Erythroblast (primary cell): ENCODE measurements around the gene KCTD15.

Experiments used
- DNase-seq, 2 experiments: peaks; one replicate each; lab custom pipeline; 2025; lab: John Stamatoyannopoulos, UW
- GATA1 ChIP-seq: IDR thresholded peaks from 2 replicates; pipeline ENCODE4 v1.6.1; 2011; ENCODE audit warnings: low read depth, mild to moderate bottlenecking, control low read depth, low read length, moderate library complexity
- POLR2A ChIP-seq: IDR thresholded peaks from 2 replicates; pipeline ENCODE4 v1.6.1; 2011; ENCODE audit warnings: mild to moderate bottlenecking, low read length

KCTD15 gene, protein sequence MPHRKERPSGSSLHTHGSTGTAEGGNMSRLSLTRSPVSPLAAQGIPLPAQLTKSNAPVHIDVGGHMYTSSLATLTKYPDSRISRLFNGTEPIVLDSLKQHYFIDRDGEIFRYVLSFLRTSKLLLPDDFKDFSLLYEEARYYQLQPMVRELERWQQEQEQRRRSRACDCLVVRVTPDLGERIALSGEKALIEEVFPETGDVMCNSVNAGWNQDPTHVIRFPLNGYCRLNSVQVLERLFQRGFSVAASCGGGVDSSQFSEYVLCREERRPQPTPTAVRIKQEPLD

DNA sequence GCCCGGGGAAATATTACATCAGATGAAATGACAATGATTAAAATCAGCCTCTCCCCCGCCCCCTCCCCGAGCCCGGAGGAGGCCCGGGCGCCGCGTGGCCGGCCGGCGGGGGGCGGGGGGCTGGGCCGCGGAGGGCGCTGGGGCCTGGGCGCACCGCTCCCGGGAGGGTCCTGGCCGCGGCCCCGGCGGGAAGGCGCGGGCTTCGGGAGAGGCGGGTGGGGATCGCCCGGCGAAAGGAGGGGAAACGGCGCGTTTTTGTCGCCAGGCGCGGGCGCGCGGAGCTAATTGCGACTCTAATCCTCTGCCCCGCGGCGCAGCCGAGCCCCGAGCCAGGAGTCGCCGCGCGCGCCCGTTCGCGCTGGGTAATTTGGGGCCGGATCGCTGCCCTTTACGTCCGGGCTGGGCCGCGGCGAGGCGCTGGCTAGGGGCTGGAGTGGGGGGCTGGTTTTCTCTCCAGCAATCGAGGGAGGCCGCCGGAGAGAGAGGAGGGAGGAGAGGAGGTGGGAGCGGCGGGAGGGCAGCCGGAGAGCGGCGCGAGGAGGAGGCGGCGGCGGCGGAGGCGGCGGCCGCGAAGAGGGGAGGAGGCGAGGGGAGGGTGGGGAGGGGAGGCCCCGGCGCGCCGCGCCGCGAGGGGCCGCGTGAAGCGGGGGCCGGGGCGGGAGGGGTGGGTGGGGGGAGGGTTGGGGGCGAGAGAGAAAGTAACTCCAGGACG is at the start of gene KCTD15:
Gene KCTD15 (plus strand): TSS at position 707 of the 712 bp plus-strand sequence. CDS start 3,585 bp downstream, outside the sequence.
- TF ChIP-seq GATA1 (no peak), POLR2A (no peak)
- DNase-seq = peak; percentile 72 to 77

DNA sequence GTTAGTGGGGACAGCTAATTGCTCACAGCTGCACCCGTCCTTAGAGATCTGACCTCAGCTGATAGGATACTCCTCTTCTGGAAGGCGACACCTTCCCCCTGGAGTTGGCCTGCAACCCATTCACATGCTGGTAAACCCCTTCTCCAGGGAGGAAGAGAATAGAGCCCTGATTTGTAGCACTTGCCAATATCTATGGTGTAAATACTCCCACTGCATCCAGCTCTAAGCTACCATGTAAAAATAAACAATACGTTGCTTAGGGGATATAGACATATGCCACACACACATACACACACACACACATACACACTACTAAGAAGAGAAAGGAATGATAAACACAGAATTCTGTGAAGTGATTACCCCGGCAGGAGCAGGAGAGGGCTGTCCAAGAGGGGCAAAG is 49.4 kb upstream of the KCTD15 start:
- DNase-seq = no peak
- no peak for TF ChIP-seq POLR2A
- TF ChIP-seq GATA1 = no peak

DNA sequence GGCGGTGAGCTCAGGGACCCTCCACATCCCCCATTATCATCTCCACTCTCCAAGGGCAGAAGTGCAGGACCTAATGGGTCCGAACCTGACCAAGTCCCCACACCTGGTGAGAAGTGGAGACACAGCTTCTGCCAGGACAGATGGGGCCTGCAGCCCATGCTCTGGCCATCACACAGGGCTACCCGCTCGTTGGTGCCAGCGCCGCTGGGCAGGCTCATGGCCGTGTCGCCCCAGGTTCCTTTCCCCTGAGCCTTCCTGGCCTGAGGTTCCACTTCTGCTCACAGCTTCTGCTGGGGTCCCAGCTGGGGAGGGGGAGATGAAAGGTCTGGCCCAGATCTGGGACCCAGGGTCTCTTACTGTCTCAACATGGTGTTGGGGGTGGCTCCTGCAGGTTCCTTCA is 48.4 kb upstream of the KCTD15 start:
- TF ChIP-seq POLR2A = no peak
- no peak for TF ChIP-seq GATA1
- no peak for DNase-seq

DNA sequence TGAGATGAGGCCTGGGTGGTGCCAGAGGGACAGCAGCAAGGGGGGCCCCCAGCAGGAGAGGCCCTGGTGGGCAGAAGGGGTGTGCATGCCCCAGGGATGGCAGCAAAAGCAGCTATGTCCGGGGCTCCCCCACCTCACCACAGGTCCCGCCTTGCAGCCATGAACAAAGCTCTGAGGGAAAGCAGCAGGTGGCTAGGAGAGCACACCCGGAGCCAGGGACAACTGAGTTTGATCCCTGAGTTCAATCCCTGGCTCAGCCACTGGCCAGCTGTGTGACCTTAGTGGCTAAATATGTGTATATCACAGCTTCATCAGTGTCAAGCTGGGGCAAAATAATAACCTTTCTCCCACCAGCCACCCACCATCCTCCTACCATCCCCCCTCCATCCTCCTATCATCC is 47.7 kb upstream of the KCTD15 start:
- no peak for DNase-seq
- TF ChIP-seq GATA1 (no peak), POLR2A (no peak)

DNA sequence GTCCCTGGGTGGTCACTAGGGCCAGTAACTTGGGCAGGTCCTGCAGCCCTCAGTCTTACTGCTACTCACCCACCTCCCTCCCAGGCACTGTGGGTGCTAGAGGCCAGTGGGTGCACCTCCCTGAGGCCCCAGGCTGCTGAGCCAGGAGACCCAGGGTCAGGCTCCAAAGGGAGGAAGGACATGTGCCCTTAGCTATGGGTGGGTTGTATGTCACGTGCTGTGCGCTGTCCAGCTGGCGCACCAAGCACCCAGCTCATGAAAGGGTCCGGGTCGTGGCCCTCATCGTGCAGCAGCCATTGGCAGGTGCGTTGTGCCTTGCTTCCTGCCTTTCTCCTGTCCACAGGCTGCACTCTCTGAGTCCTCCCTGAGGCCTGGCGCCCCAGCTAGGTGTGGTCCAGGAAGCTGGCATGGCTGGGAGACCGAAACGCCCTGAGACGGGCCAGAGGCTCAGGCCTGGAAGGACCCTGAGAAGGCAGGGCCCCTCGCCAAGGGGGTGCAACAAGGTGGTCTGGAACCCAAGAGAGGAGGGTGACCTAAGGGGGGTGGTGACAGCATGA is 47.0 kb upstream of the KCTD15 start:
- TF ChIP-seq GATA1 = no peak
- no peak for TF ChIP-seq POLR2A
- no peak for DNase-seq

DNA sequence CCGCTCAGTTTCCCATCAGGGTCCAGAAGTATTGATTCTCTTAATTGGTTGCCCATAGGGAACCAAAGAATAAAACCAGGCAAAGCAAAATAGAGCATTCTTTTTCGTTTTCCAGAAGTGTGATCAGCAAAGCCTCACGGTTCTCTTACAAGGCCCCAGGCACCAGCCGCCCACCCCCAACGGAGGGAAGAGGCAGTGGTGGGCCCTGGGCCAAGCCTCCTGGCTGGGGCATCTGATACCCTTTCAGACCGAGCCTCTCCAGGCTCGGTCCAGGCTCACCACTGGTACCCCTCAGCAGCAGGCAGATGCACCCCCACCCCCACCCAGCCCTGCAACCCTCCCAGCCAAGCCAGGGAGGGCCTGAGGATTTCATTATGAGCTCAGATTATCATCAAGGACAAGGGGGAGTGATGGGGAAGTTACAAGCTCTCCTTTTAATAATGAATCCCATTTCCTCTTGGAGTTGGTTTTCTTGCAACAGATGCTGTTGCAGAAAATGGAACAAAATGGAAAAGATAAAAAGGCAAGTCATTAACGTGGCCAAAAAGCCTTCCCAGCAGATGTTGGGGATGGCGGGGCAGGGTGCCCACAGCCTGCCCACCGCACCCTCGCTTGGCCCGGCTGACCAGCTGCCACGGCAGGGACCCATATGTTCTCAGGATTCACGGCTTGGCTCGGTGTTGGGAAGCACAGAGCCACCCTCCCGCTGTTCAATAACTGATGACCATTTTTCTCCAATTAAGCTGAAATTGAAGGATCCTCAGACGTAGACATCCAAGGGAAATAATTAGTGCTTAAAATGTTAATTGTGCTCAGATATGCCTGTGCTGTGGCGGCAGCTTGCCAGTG is 45.9 kb upstream of the KCTD15 start:
- TF ChIP-seq GATA1 (no peak), POLR2A (no peak)
- DNase-seq = no peak

DNA sequence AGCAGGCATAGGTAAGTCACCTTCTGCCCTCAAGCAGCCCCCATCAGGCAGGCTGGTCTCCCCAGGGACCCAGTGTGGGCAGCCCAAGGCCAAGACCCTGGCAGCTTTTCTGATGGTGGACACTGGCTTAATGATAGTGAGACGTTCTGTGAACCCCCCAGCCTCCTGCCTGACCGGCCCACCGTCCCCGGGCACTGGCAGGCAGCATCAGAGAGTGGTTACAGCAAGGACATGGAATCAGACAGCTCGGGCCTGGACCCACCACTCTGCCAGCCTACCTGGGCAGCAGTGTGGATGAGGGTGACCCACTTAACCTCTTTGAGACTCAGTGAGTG is 45.3 kb upstream of the KCTD15 start:
- TF ChIP-seq GATA1 = no peak
- no peak for TF ChIP-seq POLR2A
- DNase-seq = no peak

DNA sequence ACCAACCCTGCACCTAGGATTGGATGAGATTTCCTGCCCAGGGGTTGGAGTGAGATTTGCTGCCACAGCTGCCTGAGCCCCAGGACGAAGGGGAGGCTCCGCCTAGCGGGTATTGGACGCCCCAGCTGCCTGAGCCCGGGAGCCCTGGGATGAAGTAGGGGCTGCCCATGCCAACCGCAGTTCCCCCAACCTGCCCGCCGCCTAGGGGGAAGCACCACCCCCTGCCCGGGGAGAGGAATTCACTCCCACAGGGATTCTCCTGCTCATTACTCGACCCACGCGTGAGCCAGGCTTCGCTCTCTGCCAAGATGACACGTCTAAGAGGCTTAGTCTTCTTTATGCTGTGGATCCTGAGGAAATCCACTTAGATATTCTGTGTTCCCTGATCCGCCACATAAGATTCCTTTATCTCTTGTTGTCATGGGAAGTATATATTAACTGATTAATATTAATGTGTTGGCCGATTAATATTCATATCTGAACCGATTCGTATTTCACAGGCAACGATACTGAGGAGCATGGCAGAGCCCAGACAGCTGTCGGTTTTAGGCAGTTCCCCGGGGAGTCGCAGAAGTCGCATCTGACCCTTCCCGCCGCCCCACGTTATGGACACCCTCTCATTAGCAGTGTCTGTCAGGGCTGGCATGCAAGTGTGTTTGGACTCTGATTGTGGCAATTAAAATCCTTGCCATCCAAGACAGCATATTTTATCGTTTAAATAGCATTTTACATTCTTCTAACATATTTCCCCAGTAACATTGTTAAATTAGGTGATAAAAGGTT is 44.5 kb upstream of the KCTD15 start:
- TF ChIP-seq GATA1 = no peak
- TF ChIP-seq POLR2A = no peak
- DNase-seq = no peak

DNA sequence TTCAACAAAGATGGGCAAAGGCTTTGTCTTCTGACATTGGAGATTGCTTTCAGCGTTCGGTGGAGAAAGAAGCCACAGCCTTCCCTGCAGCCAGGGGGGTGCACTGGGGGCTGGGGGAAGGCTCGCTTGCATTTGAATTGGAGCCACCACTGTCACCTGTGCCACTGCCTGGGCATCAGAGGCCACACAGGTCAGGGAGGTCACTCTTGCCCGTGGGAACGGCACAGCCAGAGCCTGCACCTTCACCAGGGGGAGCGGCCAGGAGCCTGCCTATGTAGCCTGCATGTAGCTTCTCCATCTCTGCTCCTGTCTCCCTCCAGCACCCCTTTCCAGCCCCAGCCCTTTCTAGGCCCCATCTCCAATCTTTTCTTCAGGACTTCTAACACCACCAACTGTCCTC is 43.7 kb upstream of the KCTD15 start:
- no peak for TF ChIP-seq GATA1
- TF ChIP-seq POLR2A = no peak
- DNase-seq = no peak

DNA sequence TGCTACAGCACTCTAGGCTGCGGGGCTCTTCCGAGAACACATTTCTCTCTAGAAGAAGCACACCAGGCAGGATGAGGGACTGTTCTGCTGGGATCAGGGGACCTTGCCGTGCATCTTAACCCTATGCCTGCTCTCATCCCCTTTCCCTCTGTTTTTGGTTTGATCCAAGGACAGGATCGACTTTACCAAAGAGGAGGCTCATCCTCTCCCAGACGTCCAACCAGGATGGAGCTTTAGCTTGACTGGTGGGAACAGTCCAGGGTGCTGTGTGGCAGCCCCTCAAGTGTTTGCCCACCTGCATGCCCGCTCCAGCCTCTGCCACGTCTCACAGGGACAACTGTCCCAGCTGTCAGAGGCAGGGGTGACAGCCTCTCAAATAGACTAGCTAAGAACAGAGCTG is 42.3 kb upstream of the KCTD15 start:
- DNase-seq = no peak
- TF ChIP-seq POLR2A (no peak), GATA1 (no peak)

DNA sequence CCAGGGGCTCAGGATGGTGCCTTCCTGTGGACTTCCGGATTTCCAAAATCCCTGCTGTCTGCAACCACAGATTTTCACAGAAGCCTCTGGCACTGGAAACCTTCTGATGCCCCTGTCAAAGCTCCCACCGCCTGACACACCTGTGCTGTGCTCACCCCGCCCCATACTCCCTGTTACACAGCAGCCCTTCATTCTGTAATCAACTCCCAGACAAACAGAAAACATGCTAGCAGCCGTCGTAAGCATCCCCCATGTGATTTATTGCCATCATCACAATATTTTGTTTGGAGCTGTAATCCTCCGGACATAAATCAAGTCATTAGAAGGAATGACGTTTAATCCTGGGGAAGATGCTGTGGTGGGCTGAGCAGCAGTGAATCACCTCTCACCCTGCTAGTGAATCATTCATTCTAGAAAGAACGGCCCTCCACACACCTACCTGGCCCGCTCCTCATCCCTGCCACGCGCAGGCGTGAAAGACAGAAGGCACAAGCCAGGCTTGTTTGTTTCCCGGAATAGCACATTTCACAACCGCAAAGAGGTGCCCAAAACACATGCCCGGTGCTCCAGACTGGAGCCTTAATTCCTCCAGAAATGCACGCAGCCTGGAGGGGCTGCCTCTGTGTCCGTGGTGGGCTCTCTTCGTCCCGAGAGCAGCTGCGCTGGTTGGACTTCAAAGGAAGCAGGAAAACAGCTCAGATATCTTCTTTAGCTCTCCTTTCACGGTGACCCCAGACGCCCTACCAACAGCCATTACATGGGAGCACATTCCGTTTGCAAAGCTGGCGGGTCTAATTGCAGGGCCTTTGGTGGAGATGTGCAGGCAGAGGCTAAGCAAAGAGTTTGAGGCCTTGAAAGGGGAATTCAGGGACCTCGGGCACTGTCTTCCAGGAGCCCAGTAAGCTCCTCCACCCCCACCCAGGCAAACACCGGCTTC is 41.3 kb upstream of the KCTD15 start:
- TF ChIP-seq GATA1 (no peak), POLR2A (no peak)
- DNase-seq = no peak

DNA sequence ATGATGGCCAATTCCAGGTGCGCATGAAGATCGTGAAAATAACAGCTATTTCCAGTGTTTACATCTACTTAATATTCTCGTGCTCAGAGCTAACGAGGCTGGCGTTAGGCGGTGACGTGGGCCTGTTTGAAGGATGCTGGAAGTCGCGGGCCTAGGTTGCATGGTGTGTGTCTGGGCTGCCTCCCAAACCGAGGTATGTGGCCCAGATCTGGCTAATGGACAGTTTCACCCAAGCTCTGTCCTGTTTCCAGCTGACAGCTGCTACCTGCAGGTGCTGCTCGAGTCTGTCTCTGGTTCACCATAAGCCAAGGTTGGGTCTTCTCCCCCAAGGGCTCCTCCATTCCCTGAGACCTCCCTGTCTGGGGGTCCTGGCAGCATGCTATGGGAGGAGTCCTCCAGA is 40.5 kb upstream of the KCTD15 start:
- TF ChIP-seq GATA1 = no peak
- TF ChIP-seq POLR2A = no peak
- no peak for DNase-seq
